ENCODE data around the gene LAMP1. TPM values are rescaled to one million over a fixed set of nuclear protein-coding genes. Genes with fewer than 3 reads are reported as not detected.

LAMP1 gene
- total RNA-seq, 1 experiment from 2014 or later: 199 TPM

- in situ Hi-C loops (cut with HindIII; ENCODE audit: low sequenced_read_pairs): no loop called here
- no peak for DNase-seq (ENCODE audit: low spot score)
Observed at GRCh38 chr13:113350065-113350937, 53.3 kb downstream of the LAMP1 start.

GRCh38 chr13:113350938-113351335, 53.9 kb downstream of the LAMP1 start:
- in situ Hi-C loops (cut with HindIII; ENCODE audit: low sequenced_read_pairs): no loop called here
- DNase-seq (ENCODE audit: low spot score): no peak

- in situ Hi-C loops (cut with HindIII; ENCODE audit: low sequenced_read_pairs): no loop called here
- no peak for DNase-seq (ENCODE audit: low spot score)
Observed at GRCh38 chr13:113351514-113352026, 54.5 kb downstream of the LAMP1 start.

- in situ Hi-C loops (cut with HindIII; ENCODE audit: low sequenced_read_pairs): no loop called here
Observed at GRCh38 chr13:113353254-113353653, 56.2 kb downstream of the LAMP1 start.

GRCh38 chr13:113354831-113355610, 58.0 kb downstream of the LAMP1 start:
- in situ Hi-C loops (cut with HindIII; ENCODE audit: low sequenced_read_pairs): no loop called here
- DNase-seq (ENCODE audit: low spot score): no peak

More at GRCh38 chr13:113353254-113353653, 56.2 kb downstream of the LAMP1 start:
- DNase-seq (ENCODE audit: low spot score): no peak

GRCh38 chr13:113355621-113356020, 58.6 kb downstream of the LAMP1 start:
- DNase-seq (ENCODE audit: low spot score): no peak
- in situ Hi-C loops (cut with HindIII; ENCODE audit: low sequenced_read_pairs): no loop called here

GRCh38 chr13:113356596-113356995, 59.6 kb downstream of the LAMP1 start:
- in situ Hi-C loops (cut with HindIII; ENCODE audit: low sequenced_read_pairs): no loop called here
- no peak for DNase-seq (ENCODE audit: low spot score)

GRCh38 chr13:113357529-113357928, 60.5 kb downstream of the LAMP1 start:
- DNase-seq (ENCODE audit: low spot score): no peak
- in situ Hi-C loops (cut with HindIII; ENCODE audit: low sequenced_read_pairs): no loop called here

GRCh38 chr13:113358653-113359190, 61.7 kb downstream of the LAMP1 start:
- in situ Hi-C loops (cut with HindIII; ENCODE audit: low sequenced_read_pairs): no loop called here
- DNase-seq (ENCODE audit: low spot score): no peak

- no peak for DNase-seq (ENCODE audit: low spot score)
- in situ Hi-C loops (cut with HindIII; ENCODE audit: low sequenced_read_pairs): no loop called here
Observed at GRCh38 chr13:113359571-113359970, 62.5 kb downstream of the LAMP1 start.

GRCh38 chr13:113360446-113360845, 63.4 kb downstream of the LAMP1 start:
- in situ Hi-C loops (cut with HindIII; ENCODE audit: low sequenced_read_pairs): no loop called here
- DNase-seq (ENCODE audit: low spot score): no peak

- DNase-seq (ENCODE audit: low spot score): no peak
- in situ Hi-C loops (cut with HindIII; ENCODE audit: low sequenced_read_pairs): no loop called here
Observed at GRCh38 chr13:113361406-113361805, 64.4 kb downstream of the LAMP1 start.

GRCh38 chr13:113364311-113364889, 67.4 kb downstream of the LAMP1 start:
- in situ Hi-C loops (cut with HindIII; ENCODE audit: low sequenced_read_pairs): no loop called here
- no peak for DNase-seq (ENCODE audit: low spot score)

GRCh38 chr13:113364901-113365582, 68.0 kb downstream of the LAMP1 start:
- in situ Hi-C loops (cut with HindIII; ENCODE audit: low sequenced_read_pairs): no loop called here
- no peak for DNase-seq (ENCODE audit: low spot score)

GRCh38 chr13:113365583-113365970, 68.5 kb downstream of the LAMP1 start:
- in situ Hi-C loops (cut with HindIII; ENCODE audit: low sequenced_read_pairs): no loop called here
- DNase-seq (ENCODE audit: low spot score): no peak

GRCh38 chr13:113365971-113366588, 69.0 kb downstream of the LAMP1 start:
- in situ Hi-C loops (cut with HindIII; ENCODE audit: low sequenced_read_pairs): no loop called here
- DNase-seq (ENCODE audit: low spot score): no peak

GRCh38 chr13:113367020-113367560, 70.1 kb downstream of the LAMP1 start:
- no peak for DNase-seq (ENCODE audit: low spot score)
- in situ Hi-C loops (cut with HindIII; ENCODE audit: low sequenced_read_pairs): no loop called here

GRCh38 chr13:113367771-113368170, 70.7 kb downstream of the LAMP1 start:
- in situ Hi-C loops (cut with HindIII; ENCODE audit: low sequenced_read_pairs): no loop called here
- no peak for DNase-seq (ENCODE audit: low spot score)
